HG03139 (cell line): ENCODE data around the gene INSL3.
A peak's percentile ranks its signal among the peaks of the same experiment; 100 is the strongest.

Experiments used
- ATAC-seq: cut with Tn5 transposase; IDR thresholded peaks from one replicate; pipeline ENCODE4 v1.9.1; 2021; ENCODE audit not compliant: unreplicated experiment

INSL3 gene, protein sequence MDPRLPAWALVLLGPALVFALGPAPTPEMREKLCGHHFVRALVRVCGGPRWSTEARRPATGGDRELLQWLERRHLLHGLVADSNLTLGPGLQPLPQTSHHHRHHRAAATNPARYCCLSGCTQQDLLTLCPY

DNA sequence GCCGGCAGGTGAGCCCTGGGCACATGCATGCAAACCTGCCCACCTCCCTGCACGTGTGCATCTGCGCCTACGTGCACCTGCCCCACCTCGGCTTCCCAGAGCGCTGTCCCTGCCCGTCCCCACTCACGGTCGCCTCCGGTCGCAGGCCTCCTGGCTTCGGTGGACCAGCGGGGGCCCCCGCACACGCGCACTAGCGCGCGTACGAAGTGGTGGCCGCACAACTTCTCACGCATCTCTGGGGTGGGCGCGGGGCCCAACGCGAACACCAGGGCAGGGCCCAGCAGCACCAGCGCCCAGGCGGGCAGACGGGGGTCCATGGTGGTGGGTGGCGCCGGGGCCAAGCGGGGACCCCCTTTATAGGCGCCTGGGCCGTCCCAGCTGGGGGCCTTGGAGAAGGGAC lies at the start of gene INSL3:
TSS of gene INSL3 (minus strand) at position 330 of the 400 bp plus-strand sequence. CDS start at position 317, 13 bp downstream.
- no peak for ATAC-seq

DNA sequence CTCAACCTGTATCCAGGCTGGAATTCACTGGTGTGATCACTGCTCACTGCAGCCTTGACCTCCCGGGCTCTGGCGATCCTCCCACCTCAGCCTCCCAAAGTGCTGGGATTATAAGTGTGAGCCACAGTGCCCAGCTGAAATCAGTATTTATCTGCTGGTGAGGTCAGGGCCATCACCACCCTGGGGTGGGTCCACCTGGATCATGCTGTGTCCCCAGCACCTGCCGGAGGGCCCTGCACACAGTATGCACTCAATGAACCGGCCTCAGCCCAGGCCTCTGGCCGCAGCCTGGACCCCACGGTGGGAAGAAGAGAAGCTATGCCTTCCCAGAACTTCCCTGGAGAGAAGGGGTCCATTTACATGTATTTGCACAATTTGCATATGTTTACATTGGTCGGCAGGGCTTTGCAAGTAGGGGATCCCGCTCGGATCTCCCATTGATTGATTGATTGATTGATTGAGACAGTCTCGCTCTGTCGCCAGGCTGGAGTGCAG lies 47.8 kb upstream of the INSL3 start:
- ATAC-seq, result no peak

DNA sequence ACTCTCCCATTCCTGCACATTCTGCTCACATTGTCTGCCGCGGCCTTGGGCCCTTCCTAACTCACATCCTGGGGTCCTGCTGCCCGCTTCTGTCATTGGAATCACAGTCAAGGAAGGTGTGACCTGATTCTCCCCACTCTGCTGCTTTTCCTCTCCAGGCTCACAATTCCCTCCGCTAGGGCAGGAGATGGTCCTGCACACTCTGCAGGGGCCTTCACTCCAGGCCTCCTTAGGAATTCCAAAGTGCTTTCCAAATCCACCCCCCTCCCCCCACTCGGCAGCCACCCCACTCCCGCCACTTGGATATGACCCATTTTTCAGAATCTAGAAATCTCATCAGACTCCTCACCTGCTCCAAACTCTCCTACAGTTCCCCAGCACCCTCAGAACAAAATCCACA lies 47.4 kb upstream of the INSL3 start:
- ATAC-seq, result no peak

DNA sequence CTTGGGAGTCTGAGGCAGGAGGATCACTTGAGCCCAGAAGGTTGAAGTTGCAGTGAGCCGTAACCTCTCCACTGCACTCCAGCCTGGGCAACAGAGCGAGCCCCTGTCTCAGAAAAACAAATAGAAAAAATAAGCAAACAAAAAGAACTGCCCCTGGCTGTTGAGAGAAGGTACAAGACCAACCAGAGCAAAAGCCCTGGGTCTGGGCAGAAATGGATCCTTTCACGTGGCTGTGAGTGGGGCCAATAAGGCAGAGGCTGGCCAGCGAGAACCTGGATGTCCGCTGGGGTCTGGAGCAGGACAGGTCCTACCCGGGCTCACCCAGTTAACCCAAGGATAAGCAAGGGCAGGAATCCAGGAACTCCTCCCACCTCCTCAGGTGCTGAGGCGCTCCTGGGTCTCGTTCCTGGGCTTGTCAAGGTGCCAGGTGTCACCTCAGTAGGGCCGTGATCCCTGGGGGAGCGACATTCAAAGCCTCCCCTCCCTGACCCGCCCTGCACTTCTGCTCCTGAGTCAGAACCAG lies 45.7 kb upstream of the INSL3 start:
- ATAC-seq, result no peak

DNA sequence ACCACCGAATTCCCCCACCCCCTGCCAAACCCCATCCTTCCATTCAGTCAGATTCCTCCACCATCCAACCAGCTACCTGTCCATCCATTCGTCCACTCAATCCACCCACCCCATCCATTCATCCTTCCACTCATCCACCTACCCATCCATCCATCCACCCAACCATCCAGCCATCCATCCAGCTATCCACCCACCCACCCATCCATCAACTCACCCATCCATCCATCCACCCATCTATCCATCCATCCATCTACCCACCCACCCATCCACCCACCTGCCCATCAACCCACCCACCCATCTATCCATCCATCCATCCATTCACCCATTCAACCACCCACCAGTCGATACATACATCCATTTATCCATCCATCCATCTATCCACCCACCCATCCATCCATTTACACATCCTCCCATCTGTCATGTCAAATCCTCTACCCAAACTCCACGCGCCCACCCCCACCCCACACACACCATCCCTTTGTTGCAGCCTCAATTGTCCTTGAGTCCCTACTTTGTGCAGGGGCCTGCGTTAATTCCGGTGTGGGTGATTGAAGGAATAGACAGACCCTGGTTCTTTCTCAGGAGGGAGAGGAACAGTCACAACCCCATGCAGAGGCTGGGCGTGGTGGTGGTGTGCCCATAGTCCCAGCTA lies 45.1 kb upstream of the INSL3 start:
- ATAC-seq, result no peak

DNA sequence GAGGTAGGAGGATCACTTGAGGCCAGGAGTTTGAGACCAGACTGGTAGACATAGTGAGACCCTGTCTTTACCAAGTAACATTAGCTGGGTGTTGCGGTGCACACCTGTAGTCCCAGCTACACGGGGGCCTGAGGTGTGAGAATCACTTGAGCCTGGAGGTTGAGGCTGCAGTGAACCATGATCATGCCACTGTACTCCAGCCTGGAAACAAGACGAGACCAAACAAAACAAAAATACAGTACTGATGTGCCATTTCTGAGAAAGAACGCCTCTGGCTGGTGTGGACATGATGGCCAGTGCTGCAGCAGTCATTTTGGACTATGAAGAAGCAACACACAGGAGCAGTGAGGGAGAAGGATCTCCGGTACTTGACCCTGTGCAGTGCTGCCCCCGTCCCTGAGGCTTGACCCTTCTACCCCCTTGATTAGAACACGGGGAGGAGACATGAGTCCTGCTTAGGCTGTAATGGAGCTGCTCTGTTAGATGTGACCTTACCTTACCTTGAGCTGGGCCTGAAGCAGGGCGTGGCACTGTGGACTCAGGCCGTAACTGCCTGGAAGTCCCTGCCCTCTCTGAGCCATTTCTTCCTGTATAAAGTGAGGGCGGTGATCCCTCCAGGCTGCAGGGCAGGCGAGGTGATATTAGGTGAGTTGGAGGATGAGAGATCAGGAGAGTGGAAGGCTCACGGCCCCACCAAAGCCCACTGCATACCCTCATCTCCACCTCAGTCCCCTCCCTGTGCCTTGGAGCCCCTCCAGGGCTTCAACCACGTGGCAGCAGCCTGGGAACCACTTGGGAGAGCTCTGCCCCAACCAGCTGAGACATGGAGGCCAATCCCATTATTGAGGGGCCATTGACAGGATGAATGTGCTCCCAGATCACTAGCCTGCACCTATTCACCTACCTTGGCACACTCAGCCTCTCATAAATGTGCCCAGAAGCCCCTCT lies 44.3 kb upstream of the INSL3 start:
- ATAC-seq, result no peak

DNA sequence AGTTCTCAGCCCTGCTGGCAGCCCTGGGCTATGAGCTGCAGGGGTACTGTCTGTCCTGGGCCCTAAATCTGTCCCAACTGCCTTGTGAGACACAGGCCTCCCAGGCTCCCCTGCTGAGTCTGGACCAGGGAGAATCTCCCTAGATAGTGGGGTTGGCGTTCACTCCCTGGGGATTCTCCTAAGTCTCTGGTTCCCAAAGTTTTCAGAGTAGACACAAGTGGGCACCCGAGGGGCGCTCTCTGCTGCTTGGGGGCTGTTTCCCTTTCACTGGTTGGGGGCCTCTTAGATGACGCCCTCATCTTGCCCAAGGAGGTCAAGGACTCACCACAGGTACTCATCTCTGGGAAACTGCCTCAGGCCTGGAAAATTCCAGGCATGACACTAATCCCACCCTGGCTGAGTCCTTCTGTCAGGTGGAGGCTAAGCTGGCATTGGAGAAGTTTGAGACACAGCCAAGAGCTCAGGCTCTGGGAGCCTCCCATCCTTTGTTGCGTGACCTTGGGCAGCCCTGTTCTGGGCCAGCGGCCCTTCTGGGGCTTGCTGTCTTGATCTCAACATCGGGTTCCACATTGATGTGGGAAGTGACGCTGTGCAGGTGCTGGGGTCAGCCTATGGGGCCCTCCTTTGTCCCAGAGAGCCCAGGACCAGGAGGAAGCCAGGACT lies 42.3 kb upstream of the INSL3 start:
- no peak for ATAC-seq

DNA sequence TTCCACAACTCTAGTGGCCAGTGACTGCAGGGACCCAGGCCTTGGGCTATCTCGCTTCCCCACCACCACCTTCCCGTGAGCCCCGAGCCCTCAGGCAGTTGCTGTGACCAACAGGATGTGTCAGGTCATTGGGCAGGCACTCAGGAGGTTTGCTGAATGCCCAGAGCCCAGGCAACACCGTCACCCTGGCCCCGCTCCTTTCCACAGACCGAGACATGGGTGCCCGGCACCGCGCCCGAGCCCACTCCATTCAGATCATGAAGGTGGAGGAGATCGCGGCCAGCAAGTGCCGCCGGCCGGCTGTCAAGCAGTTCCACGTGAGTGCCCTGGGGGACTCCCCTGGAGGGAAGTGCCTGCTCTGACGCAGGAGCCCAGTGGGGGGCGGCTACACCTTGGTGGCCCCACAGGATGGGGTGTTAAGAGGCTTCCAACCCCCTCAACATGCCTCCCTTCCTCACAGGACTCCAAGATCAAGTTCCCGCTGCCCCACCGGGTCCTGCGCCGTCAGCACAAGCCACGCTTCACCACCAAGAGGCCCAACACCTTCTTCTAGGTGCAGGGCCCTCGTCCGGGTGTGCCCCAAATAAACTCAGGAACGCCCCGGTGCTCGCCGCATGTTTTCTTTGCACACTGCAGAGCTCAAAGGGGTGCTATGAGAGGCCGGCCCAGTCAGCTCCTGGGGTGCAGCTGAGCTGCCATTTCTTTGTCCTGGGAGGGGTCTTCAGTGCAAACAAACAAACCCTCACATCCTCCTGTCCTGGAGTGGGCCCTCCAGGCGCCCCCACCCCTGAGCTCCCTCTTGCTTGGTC lies 41.6 kb upstream of the INSL3 start:
- no peak for ATAC-seq

DNA sequence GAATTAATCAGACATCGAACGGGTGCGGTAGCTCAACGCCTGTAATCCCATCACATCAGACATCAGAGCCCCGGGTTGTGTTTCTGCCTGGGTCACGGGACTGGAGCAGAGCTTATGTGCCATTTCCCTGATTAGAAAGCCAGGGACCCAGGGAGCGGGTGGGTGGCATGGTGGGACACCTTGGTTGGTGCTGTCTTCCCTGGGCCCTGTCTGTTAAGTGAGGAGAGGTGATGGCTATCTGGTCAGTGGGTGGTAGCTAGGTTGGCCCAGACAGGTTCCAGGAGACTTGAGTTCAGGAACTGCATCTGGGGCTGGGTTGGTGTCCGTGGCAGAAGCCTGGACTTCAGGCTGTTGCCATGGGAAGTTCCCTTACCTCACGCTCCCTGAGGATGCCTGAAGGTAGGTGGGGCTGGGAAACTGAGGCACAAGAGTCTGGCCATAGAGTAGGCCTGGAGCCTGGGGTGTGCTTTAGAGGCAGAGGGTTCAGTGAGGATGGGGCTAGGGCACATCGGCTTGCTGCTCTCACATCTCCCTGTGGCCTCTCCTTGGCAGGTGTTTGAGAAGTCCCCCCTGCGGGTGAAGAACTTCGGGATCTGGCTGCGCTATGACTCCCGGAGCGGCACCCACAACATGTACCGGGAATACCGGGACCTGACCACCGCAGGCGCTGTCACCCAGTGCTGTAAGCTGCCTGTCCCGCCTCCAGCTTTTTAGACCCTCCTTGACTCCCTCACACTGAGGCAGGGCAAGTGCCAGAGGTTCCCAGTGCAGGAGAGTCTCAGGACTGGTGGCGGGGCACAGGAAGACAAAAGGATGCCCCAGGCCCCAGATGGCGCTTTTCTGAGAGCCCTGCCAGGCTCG lies 40.5 kb upstream of the INSL3 start:
- ATAC-seq, result no peak

DNA sequence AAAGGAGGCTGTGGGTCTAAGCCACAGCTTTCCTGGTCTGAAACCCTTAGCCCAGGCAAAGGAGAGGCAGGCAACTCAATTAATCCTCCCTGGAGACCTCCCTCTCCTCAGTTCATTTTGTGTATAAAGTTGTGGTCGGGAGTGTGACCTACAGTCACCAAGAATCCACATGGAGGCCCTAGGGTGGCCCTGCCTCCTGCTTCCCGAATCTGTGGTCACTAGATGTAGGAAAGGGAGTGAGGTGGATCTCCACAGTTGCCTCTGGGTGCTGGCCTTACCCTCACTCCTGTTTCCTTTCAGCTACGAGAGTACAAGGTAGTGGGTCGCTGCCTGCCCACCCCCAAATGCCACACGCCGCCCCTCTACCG lies 39.7 kb upstream of the INSL3 start:
- ATAC-seq, result no peak

DNA sequence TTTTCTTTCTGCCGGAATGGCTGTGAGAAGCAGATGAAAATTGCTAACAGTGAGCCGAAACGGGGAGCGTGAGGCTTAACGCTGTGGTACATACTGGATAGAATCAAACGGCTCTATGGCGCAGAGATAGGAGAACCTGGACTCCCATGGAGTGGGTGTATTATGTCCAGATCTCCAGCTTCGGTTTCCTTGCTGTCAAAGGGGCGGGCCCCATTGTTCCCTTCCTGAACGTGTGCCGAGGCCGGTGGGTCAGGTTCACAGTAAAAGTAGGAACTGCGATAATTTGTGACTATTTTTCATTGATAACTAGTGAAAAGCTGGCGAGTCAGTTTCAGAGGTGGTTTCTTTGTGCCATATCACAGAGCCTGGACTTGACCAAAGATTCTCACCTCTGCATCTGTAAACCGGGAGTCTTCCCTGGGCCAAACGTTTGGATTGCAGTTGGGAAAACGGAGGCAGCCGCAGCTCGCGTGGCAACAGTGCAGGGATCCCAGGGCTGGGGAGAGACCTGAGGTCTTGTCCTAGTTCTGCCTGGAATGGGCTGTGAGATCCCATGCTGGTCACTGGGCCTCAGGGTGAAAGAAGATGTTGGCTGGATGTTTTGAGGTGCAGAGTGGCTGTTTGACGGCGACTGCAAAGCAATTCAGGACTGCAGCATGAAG lies 39.1 kb upstream of the INSL3 start:
- ATAC-seq, result no peak

DNA sequence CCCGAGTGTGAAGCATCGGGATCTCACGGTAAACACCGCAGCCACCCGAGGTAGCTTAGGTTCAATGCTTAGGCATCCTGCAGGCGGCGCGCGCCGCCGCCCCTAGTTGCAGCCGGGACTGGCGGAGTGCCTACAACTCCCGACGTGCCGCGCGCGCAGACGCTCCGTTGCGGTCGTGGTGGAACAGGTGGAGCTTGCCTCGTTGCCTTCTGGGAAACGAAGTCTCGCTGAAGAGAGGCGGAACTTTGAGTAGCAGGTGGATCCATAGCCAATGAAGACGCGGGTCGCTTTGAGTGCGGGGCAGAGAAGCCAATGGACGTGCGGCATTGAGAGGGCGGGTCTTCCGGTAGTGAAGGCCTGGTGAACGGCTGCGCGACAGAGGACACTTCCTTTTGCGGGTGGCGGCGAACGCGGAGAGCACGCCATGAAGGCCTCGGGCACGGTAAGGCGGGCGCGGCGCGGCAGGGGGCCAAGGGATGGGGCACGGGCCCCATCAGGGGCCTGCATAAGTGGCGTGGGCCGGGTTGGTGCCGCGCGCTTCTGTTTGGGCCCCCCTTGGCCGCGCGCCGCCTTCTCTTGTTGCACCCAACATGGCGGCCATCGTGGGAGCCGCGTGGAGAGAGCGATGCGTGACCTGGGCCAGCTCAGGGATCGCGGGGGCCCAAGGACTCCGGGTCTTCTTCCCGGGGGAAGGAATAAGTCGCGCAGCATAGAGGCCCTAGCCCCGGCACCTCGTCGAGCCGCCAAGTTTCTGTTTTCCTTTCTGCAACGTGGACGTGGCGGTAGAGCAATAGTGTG lies 38.4 kb upstream of the INSL3 start, which contains the start of gene RPL18A:
TSS of gene RPL18A (plus strand) at position 378 of the 798 bp plus-strand sequence. CDS start at position 425, 47 bp downstream.
- peak; percentile 94 for ATAC-seq

DNA sequence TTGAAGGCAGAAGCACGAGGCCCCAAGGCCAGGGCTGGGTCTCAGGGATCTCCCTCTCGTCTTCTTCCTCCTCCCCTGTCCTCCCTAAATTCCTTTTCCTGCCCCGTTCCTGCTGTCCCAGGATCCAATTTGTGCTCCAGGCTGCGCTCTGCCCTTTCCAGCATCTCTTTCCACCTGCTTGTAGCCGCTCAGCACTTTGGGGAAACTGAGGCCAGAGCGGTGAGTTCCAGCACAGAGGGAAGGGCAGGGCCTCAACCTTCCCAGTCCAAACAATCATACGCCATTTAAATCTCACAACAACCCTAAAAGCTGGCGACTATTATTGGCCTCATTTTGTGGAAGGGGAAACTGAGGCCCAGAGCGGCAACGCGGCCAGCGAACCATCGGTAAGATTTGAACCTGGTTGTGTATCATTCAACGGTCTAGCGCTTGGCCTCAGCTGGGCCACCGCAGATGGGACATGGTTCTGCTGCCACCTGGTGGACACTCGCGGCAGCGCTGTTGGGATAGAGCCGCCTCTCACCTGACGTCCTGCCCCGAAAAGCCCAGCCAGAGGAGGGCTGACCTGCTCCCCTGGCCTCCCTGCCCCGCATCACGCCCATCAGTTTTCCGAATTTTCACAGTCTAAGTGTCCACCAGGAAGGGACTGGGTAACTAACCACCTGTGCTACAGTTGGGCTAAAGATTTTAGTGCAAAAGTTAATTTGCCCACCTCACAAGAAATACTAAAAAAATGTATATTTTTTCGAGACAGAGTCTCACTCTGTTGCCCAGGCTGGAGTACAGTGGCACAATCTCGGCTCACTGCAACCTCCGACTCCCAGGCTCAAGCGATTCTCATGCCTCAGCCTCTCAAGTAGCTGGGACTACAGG lies 34.2 kb upstream of the INSL3 start:
- no peak for ATAC-seq

DNA sequence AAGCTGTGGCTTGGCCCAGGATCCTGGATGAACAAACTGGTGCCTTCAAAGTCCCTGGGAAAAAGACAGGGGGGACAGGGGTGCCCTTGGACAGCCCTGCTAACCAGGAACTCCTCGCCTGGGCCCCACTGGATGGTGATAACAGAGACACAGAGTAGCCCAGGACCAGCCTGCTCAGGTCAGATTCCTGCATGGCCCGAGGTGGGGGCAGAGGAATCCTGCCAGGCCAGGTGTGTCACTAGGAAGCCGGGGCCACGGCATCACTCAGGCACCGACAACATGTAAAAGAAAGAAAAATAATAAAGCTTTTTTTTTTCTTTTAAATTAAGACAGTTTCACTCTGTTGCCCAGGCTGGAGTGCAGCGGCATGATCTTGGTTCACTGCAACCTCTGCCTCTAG lies 32.7 kb upstream of the INSL3 start:
- no peak for ATAC-seq

DNA sequence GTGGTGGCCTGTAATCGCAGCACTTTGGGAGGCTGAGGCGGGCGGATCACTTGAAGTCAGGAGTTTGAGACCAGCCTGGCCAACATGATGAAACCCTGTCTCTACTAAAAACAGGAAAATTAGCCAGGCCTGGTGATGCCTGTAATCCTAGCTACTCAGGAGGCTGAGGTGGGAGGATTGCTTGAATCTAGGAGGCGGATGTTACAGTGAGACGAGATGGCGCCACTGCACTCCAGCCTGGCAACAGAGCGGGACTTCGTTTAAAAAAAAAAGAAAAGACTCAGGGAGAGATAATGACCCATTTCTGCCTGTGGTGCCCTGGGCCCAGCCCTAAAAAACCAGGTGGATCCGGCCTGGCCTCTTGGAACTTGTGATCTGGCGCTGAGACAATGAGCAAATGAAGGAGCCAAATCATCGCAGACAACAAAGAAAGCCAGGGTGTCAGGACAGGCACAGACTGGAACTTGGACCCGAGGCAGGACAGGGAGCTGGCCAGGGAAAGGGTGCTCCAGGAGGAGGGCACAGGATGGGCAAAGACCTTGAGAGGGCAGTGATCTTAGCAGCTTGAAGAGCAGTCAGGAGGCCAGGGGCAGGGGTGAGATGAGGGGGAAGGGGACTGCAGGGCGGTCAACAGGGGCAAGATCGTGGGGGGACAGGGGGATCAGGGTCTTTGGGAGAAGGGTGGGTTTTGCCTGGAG lies 27.4 kb upstream of the INSL3 start:
- ATAC-seq, result no peak
